ENCODE results near the gene HNRNPCL4. TPM values are rescaled to one million over a fixed set of nuclear protein-coding genes. Genes with fewer than 3 reads are reported as not detected.
"Not testable (repeated sequence)": the region's sequence is repeated elsewhere in the genome, so short reads cannot be mapped to it uniquely, and the experiment has no call there.

HNRNPCL4 gene
- total RNA-seq, result not detected

- CTCF ChIA-PET, H3K27ac Mint-ChIP-seq, H3K4me3 Mint-ChIP-seq: not testable (repeated sequence)
Observed at GRCh38 chr1:13165531-13165930, at the start of gene HNRNPCL4. Gene HNRNPCL4 (minus strand): TSS chr1:13165631. CDS start chr1:13165467, 164 bp downstream.

GRCh38 chr1:13208712-13209111, 43.3 kb upstream of the HNRNPCL4 start:
- H3K4me3 Mint-ChIP-seq; intact Hi-C loops (cut with micrococcal nuclease); H3K4me1 Mint-ChIP-seq (ENCODE audit: low read depth); H3K36me3 Mint-ChIP-seq; H3K27me3 Mint-ChIP-seq; DNase-seq; H3K27ac Mint-ChIP-seq; CTCF ChIA-PET; POLR2A ChIA-PET; H3K9me3 Mint-ChIP-seq: not testable (repeated sequence)

More at GRCh38 chr1:13165531-13165930, at the start of gene HNRNPCL4:
- H3K4me1 Mint-ChIP-seq (ENCODE audit: low read depth); intact Hi-C loops (cut with micrococcal nuclease); H3K36me3 Mint-ChIP-seq; DNase-seq; H3K27me3 Mint-ChIP-seq; POLR2A ChIA-PET; H3K9me3 Mint-ChIP-seq: not testable (repeated sequence)

DNA sequence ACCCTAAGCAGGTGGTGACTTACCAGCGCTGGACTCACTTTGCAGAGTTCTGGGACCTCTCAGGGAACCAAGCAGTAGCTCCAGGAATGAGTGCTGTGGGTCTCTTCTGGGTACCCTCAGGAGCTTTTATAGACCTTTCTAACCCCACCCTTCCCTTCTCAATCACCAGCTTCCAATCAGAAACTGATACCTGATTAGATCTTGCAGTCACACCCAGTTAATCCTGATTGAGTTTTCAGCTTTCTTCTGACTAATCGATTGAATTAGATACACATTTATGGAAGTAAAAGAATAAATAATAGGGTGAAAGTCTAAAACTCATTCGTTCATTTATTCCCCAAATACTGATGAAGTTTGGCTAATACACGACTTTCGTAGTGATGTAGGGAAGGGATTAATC, 35.9 kb upstream of the HNRNPCL4 start, which contains the start of gene PRAMEF13:
PRAMEF13 (minus strand) TSS at position 101 of the 400 bp plus-strand sequence. CDS start 1,820 bp downstream, outside the sequence.
- H3K4me1 Mint-ChIP-seq (ENCODE audit: low read depth); DNase-seq; H3K9me3 Mint-ChIP-seq; H3K27ac Mint-ChIP-seq; POLR2A ChIA-PET; CTCF ChIA-PET; intact Hi-C loops (cut with micrococcal nuclease); H3K36me3 Mint-ChIP-seq; H3K27me3 Mint-ChIP-seq; H3K4me3 Mint-ChIP-seq: not testable (repeated sequence)

GRCh38 chr1:13171548-13171947, 6.1 kb upstream of the HNRNPCL4 start, which contains the start of gene PRAMEF9:
Gene PRAMEF9 (plus strand): TSS chr1:13171848. CDS start chr1:13175281, 3,433 bp downstream.
- POLR2A ChIA-PET; H3K27me3 Mint-ChIP-seq; H3K9me3 Mint-ChIP-seq; H3K27ac Mint-ChIP-seq; H3K4me3 Mint-ChIP-seq; intact Hi-C loops (cut with micrococcal nuclease); CTCF ChIA-PET; H3K36me3 Mint-ChIP-seq; H3K4me1 Mint-ChIP-seq (ENCODE audit: low read depth); DNase-seq: not testable (repeated sequence)

DNA sequence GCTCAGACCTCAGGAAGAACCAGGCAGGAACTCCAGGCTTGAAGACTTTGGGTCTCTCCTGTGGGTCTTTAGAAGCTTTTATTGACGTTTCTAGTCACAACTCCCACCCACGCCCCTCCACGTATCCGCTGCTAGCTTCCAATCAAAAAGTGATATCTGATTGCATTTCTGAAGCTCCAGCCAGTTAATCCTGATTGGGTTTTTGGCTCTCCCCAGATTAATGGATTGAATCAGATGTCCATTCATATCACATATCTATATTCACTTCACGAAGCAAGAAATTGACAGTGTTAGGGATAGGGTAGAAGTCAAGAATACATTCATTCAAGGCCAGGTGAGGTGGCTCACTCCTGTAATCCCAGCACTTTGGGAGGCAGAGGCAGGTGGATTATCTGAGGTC, 9.5 kb downstream of the HNRNPCL4 start, which contains the start of gene PRAMEF26:
PRAMEF26 (minus strand) TSS at position 101 of the 400 bp plus-strand sequence. CDS start 2,914 bp downstream, outside the sequence.
- intact Hi-C loops (cut with micrococcal nuclease); H3K9me3 Mint-ChIP-seq; H3K4me1 Mint-ChIP-seq (ENCODE audit: low read depth); CTCF ChIA-PET; POLR2A ChIA-PET; H3K4me3 Mint-ChIP-seq; H3K36me3 Mint-ChIP-seq; DNase-seq; H3K27ac Mint-ChIP-seq; H3K27me3 Mint-ChIP-seq: not testable (repeated sequence)

DNA sequence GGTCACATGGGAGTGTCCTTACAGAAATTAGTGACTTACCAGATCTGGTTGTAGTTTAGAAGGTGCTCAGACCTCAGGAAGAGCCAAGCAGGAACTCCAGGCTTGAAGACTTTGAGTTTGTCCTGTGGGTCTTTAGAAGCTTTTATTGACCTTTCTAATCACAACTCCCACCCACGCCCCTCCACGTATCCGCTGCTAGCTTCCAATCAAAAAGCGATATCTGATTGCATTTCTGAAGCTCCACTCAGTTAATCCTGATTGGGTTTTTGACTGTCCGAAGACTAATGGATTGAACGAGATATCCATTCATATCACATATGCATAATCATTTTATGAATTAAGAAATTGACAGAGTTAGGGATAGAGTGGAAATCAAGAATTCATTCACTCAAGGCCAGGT, 48.7 kb downstream of the HNRNPCL4 start, which contains the start of gene HNRNPCL2:
HNRNPCL2 (minus strand) TSS at position 101 of the 400 bp plus-strand sequence. CDS start 454 bp downstream, outside the sequence.
- H3K27me3 Mint-ChIP-seq; POLR2A ChIA-PET; CTCF ChIA-PET; H3K4me1 Mint-ChIP-seq (ENCODE audit: low read depth); DNase-seq; H3K4me3 Mint-ChIP-seq; H3K36me3 Mint-ChIP-seq; H3K27ac Mint-ChIP-seq; intact Hi-C loops (cut with micrococcal nuclease); H3K9me3 Mint-ChIP-seq: not testable (repeated sequence)

Other genes with a start within 250 kb of the HNRNPCL4 start
- gene PRAMEF7, start 249.0 kb downstream of the HNRNPCL4 start, total RNA-seq, result not detected
- gene PRAMEF6, start 218.1 kb downstream of the HNRNPCL4 start, total RNA-seq, result not detected
- not detected for gene PRAMEF27, start 109.1 kb downstream of the HNRNPCL4 start, total RNA-seq
- gene HNRNPCL3, start 104.9 kb downstream of the HNRNPCL4 start, total RNA-seq, result not detected
- not detected for gene PRAMEF25, start 94.9 kb downstream of the HNRNPCL4 start, total RNA-seq
- not detected for gene HNRNPCL2, start 48.8 kb downstream of the HNRNPCL4 start, total RNA-seq
- gene PRAMEF26, start 9.6 kb downstream of the HNRNPCL4 start, total RNA-seq, result not detected
- not detected for gene PRAMEF9, start 6.2 kb upstream of the HNRNPCL4 start, total RNA-seq
- not detected for gene PRAMEF13, start 35.8 kb upstream of the HNRNPCL4 start, total RNA-seq
- not detected for gene PRAMEF18, start 60.5 kb upstream of the HNRNPCL4 start, total RNA-seq
- not detected for gene PRAMEF5, start 88.6 kb upstream of the HNRNPCL4 start, total RNA-seq
- not detected for gene PRAMEF8, start 119.5 kb upstream of the HNRNPCL4 start, total RNA-seq
- gene PRAMEF33, start 137.9 kb upstream of the HNRNPCL4 start, total RNA-seq, result not detected
- gene PRAMEF15, start 149.9 kb upstream of the HNRNPCL4 start, total RNA-seq, result not detected
- not detected for gene PRAMEF14, start 181.5 kb upstream of the HNRNPCL4 start, total RNA-seq
- gene PRAMEF19, start 206.3 kb upstream of the HNRNPCL4 start, total RNA-seq, result not detected
- not detected for gene PRAMEF17, start 224.0 kb upstream of the HNRNPCL4 start, total RNA-seq
- not detected for gene PRAMEF20, start 244.8 kb upstream of the HNRNPCL4 start, total RNA-seq